IMR-90 (cell line): ENCODE data around the gene CEP128. TPM values are rescaled to one million over a fixed set of nuclear protein-coding genes. Genes with fewer than 3 reads are reported as not detected.

Source experiments
- ATAC-seq: fragments of 200-7000 bp; cut with Tn5 transposase; 2 replicates; pipeline ENCODE4 v1.9.1; 2020; ENCODE audit warnings: low read depth, mild to moderate bottlenecking, moderate library complexity
- BruUV-seq: library from RNA; stranded (reverse); fragments of 400-500 nt; replicated peaks from 2 replicates; lab custom pipeline; 2021; lab: Mats Ljungman, UMichigan
- CTCF ChIA-PET: fragments of 300-600 bp; formaldehyde crosslinking; extraction: SDS; loops from one replicate; lab custom pipeline; 2021; ENCODE audit warnings: antibody characterized with exemption; lab: Yijun Ruan, JAX
- POLR2A ChIA-PET: fragments of 300-600 bp; sonication (Branson Sonifier 250); formaldehyde crosslinking; loops from one replicate; lab custom pipeline; 2022; ENCODE audit warnings: antibody characterized with exemption; ENCODE audit not compliant: unreplicated experiment; lab: Charles Lee
- DNase-seq: peaks from one replicate; pipeline ENCODE4 v3.0.0; 2013
- H2AFZ ChIP-seq: replicated peaks from 2 replicates; pipeline ENCODE3; 2013; ENCODE audit warnings: low read length, mild to moderate bottlenecking; ENCODE audit not compliant: poor library complexity
- H2AK5ac ChIP-seq: 2 replicates; pipeline ENCODE4 v1.6.1; 2013; ENCODE audit warnings: low read depth, low read length, inconsistent platforms
- H2AK9ac ChIP-seq: replicated peaks from 2 replicates; pipeline ENCODE3; 2013; ENCODE audit warnings: mild to moderate bottlenecking, low read depth, low read length, moderate library complexity; ENCODE audit not compliant: poor library complexity
- H2BK120ac ChIP-seq: 2 replicates; pipeline ENCODE4 v1.6.1; 2013; ENCODE audit warnings: low read depth, low read length, inconsistent platforms
- H2BK15ac ChIP-seq: 3 replicates; pipeline ENCODE4 v1.6.1; 2013; ENCODE audit warnings: low read depth, low read length, inconsistent platforms
- H2BK20ac ChIP-seq: 2 replicates; pipeline ENCODE4 v1.6.1; 2013; ENCODE audit warnings: low read depth, mild to moderate bottlenecking, inconsistent platforms, low read length, moderate library complexity
- H2BK5ac ChIP-seq: 2 replicates; pipeline ENCODE4 v1.6.1; 2013; ENCODE audit warnings: mild to moderate bottlenecking, low read depth, low read length, inconsistent platforms; ENCODE audit not compliant: poor library complexity, severe bottlenecking
- H3K14ac ChIP-seq: replicated peaks from 2 replicates; pipeline ENCODE4 v1.6.1; 2013; ENCODE audit warnings: low read depth, low read length, inconsistent platforms
- H3K18ac ChIP-seq: 2 replicates; pipeline ENCODE4 v1.6.1; 2013; ENCODE audit warnings: low read depth, low read length, control low read depth
- H3K23ac ChIP-seq: 2 replicates; pipeline ENCODE4 v1.6.1; 2013; ENCODE audit warnings: low read depth, low read length, inconsistent platforms
- H3K27ac ChIP-seq: 2 replicates; pipeline ENCODE4 v1.5.1; 2013; ENCODE audit warnings: mild to moderate bottlenecking, control low read depth, low read length; ENCODE audit not compliant: insufficient read depth
- H3K27me3 ChIP-seq: 2 replicates; pipeline ENCODE4 v1.6.1; 2013; ENCODE audit warnings: low read length; ENCODE audit not compliant: control insufficient read depth, insufficient read depth
- H3K36me3 ChIP-seq: 2 replicates; pipeline ENCODE4 v1.6.1; 2013; ENCODE audit warnings: low read length, mixed read lengths; ENCODE audit not compliant: control insufficient read depth, insufficient read depth
- H3K4ac ChIP-seq: 2 replicates; pipeline ENCODE4 v1.6.1; 2013; ENCODE audit warnings: low read depth, low read length, inconsistent platforms
- H3K4me1 ChIP-seq: 2 replicates; pipeline ENCODE4 v1.6.1; 2013; ENCODE audit warnings: low read length, mixed read lengths; ENCODE audit not compliant: control insufficient read depth, insufficient read depth
- H3K4me2 ChIP-seq: 2 replicates; pipeline ENCODE4 v1.6.1; 2013; ENCODE audit warnings: low read depth, mild to moderate bottlenecking, control low read depth, low read length, moderate library complexity
- H3K4me3 ChIP-seq: 2 replicates; pipeline ENCODE4 v1.5.1; 2013; ENCODE audit warnings: low read depth, mild to moderate bottlenecking, control low read depth, low read length, moderate library complexity; ENCODE audit not compliant: insufficient read depth
- H3K56ac ChIP-seq: 2 replicates; pipeline ENCODE4 v1.6.1; 2013; ENCODE audit warnings: low read length, inconsistent platforms; ENCODE audit not compliant: insufficient read depth; ENCODE audit errors: extremely low read depth
- H3K79me1 ChIP-seq, 2 experiments: 2 replicates each; pipeline ENCODE4 v1.6.1; 2013; ENCODE audit warnings: low read length in 2 of 2, inconsistent platforms in 1 of 2, low read depth in 1 of 2
- H3K9ac ChIP-seq: 2 replicates; pipeline ENCODE4 v1.6.1; 2013; ENCODE audit warnings: low read depth, low read length, control low read depth
- H3K9me1 ChIP-seq: 2 replicates; pipeline ENCODE4 v1.6.1; 2013; ENCODE audit warnings: low read length, inconsistent platforms; ENCODE audit not compliant: insufficient read depth
- H3K9me3 ChIP-seq: 2 replicates; pipeline ENCODE4 v1.6.1; 2013; ENCODE audit warnings: low read length; ENCODE audit not compliant: control insufficient read depth, insufficient read depth
- H4K20me1 ChIP-seq: 2 replicates; pipeline ENCODE4 v1.6.1; 2013; ENCODE audit warnings: low read length, inconsistent platforms; ENCODE audit not compliant: insufficient read depth
- H4K5ac ChIP-seq: 2 replicates; pipeline ENCODE4 v1.6.1; 2013; ENCODE audit warnings: mild to moderate bottlenecking, low read depth, low read length, control low read depth
- H4K8ac ChIP-seq, 2 experiments: 2 replicates each; pipeline ENCODE4 v1.6.1; 2013; ENCODE audit warnings: low read depth in 2 of 2, low read length in 2 of 2, control low read depth in 1 of 2, inconsistent platforms in 1 of 2
- H4K91ac ChIP-seq: 2 replicates; pipeline ENCODE4 v1.6.1; 2013; ENCODE audit warnings: low read depth, low read length, inconsistent platforms; ENCODE audit not compliant: insufficient read depth
- BHLHE40 ChIP-seq: fragments of 150-350 bp; IDR thresholded peaks from 2 replicates; pipeline ENCODE4 v1.6.1; 2016; ENCODE audit warnings: mild to moderate bottlenecking, low read depth, low read length
- CEBPB ChIP-seq: IDR thresholded peaks from 2 replicates; pipeline ENCODE4 v1.6.1; 2012; ENCODE audit warnings: low read depth, low read length, improper control_type of control experiment
- CHD1 ChIP-seq: IDR thresholded peaks from 2 replicates; pipeline ENCODE4 v1.6.1; 2012; ENCODE audit warnings: low read depth, low read length, improper control_type of control experiment
- FOS ChIP-seq: fragments of 150-350 bp; IDR thresholded peaks from 2 replicates; pipeline ENCODE4 v1.6.1; 2016; ENCODE audit warnings: low read depth, low read length
- MAFK ChIP-seq: IDR thresholded peaks from 2 replicates; pipeline ENCODE4 v1.6.1; 2012; ENCODE audit warnings: low read depth, low read length, improper control_type of control experiment
- MAZ ChIP-seq: IDR thresholded peaks from 2 replicates; pipeline ENCODE4 v1.6.1; 2012; ENCODE audit warnings: low read depth, mild to moderate bottlenecking, low read length, improper control_type of control experiment, moderate library complexity, borderline replicate concordance
- MXI1 ChIP-seq: IDR thresholded peaks from 2 replicates; pipeline ENCODE4 v1.6.1; 2012; ENCODE audit warnings: low read depth, mild to moderate bottlenecking, low read length, moderate library complexity, borderline replicate concordance
- NFE2L2 ChIP-seq: fragments of 150-350 bp; IDR thresholded peaks from 2 replicates; pipeline ENCODE4 v1.6.1; 2016; ENCODE audit warnings: low read depth, mild to moderate bottlenecking, low read length
- POLR2A ChIP-seq: IDR thresholded peaks from 2 replicates; pipeline ENCODE4 v1.6.1; 2012; ENCODE audit warnings: mild to moderate bottlenecking, low read depth, low read length
- RAD21 ChIP-seq: IDR thresholded peaks from 2 replicates; pipeline ENCODE4 v1.6.1; 2012; ENCODE audit warnings: low read length, improper control_type of control experiment
- RCOR1 ChIP-seq: IDR thresholded peaks from 2 replicates; pipeline ENCODE4 v1.6.1; 2012; ENCODE audit warnings: mild to moderate bottlenecking, low read length, improper control_type of control experiment; ENCODE audit not compliant: insufficient replicate concordance
- RFX5 ChIP-seq: IDR thresholded peaks from 2 replicates; pipeline ENCODE4 v1.8.0; 2012; ENCODE audit warnings: low read depth, mild to moderate bottlenecking, low read length, moderate library complexity
- SMC3 ChIP-seq: fragments of 150-350 bp; IDR thresholded peaks from 2 replicates; pipeline ENCODE4 v1.6.1; 2016; ENCODE audit warnings: low read depth, mild to moderate bottlenecking, antibody characterized with exemption, low read length, moderate library complexity
- WGBS, 2 experiments: methylation state at CpG; one replicate each; pipeline versions ENCODE4 v1.1.5 to v1.1.7; 2013; ENCODE audit warnings: missing lambda C conversion rate in 2 of 2; ENCODE audit not compliant: insufficient read length in 1 of 2; ENCODE audit errors: extremely low coverage in 2 of 2; 5-methylcytosine and 5-hydroxymethylcytosine counted together
- dilution Hi-C: fragments of 300-500 bp; cut with HindIII; formaldehyde crosslinking; loops from one replicate; pipeline ENCODE4 v1.14.3; 2018; ENCODE audit warnings: low sequenced_read_pairs; ENCODE audit not compliant: unreplicated experiment
- in situ Hi-C: fragments of 300-500 bp; cut with MboI; formaldehyde crosslinking; loops from 3 replicates; pipeline ENCODE4 v1.14.3; 2019; ENCODE audit warnings: low sequenced_read_pairs, inconsistent platforms, mixed read lengths
- intact Hi-C: fragments of 100-400 bp; cut with micrococcal nuclease; formaldehyde crosslinking; loops from 2 replicates; pipeline ENCODE4 v1.10.0; 2022
- polyA plus RNA-seq, 3 experiments: library from polyadenylated mRNA; depleted of rRNA; stranded (reverse); fragments of >200 nt; gene quantifications; 2 replicates each; pipeline ENCODE4 v1.2.3, GENCODE V29; 2012; ENCODE audit warnings: low replicate concordance in 1 of 3
- total RNA-seq: library from RNA; depleted of rRNA; stranded (reverse); fragments of >200 nt; gene quantifications from 2 replicates; pipeline ENCODE4 v1.2.3, GENCODE V29; 2012
- TF ChIP-seq, protein P1 (sequence below): fragments of 150-350 bp; IDR thresholded peaks from 2 replicates; pipeline ENCODE4 v1.6.1; 2017; ENCODE audit warnings: mild to moderate bottlenecking, antibody characterized with exemption, low read length, low read depth
- TF ChIP-seq, protein P2 (sequence below): conservative IDR thresholded peaks from 2 replicates; pipeline ENCODE4 v1.5.1; 2012; ENCODE audit warnings: mild to moderate bottlenecking, low read depth, low read length, improper control_type of control experiment
- TF ChIP-seq, protein P3 (sequence below): fragments of 150-350 bp; IDR thresholded peaks from 2 replicates; pipeline ENCODE4 v1.6.1; 2016; ENCODE audit warnings: low read depth, mild to moderate bottlenecking, low read length, moderate library complexity, borderline replicate concordance

CEP128 gene
- total and polyA plus RNA-seq, 2 of the 4 experiments (the other 2 are of a cell fraction) = 1.9 to 5.7 TPM

DNA sequence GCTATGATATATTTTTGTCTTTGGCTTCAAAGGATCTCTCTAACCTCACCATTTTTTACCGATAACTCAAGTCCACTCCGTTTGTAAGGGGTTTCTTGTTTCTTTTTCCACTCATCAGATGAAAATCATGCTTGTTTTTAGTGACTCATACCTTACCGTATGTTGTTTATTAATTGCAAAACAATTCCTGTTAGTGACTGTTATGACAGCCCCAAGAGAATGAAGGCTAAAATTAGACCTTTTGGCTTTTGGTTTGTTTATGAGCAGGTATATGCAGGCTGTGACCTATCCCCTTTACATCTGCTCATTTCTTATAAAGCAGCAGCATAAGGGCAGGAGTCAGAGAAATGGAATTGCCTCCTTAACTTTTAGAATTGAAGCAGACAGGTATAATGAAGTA lies 319.8 kb downstream of the CEP128 start:
- Histone ChIP-seq H3K56ac (no peak overlapping the region), H3K9me1 (no peaks in the 10 kb centered on the region), H3K9me3 (no peaks in the 10 kb centered on the region), H3K27ac (peak overlapping the region; percentile 13; the same call in 1 of the 2 replicates), H2AFZ (no peak overlapping the region), H3K23ac (no peak overlapping the region), H2AK9ac (no peak overlapping the region), H3K36me3 (no peaks in the 10 kb centered on the region), H3K4me3 (no peak overlapping the region), H2BK20ac (peak overlapping the region; percentile 36; the same call in 1 of the 2 replicates), H3K4me2 (peak overlapping the region; percentile 29; the same call in 1 of the 2 replicates), H3K9ac (no peak overlapping the region), H4K91ac (no peak overlapping the region), H3K14ac (no peak overlapping the region), H2BK5ac (peak overlapping the region; percentile 78), H2BK120ac (peak overlapping the region; percentile 14; the same call in 1 of the 2 replicates), H2BK15ac (no peak overlapping the region; the same call in 2 of the 3 replicates), H4K5ac (no peak overlapping the region), H3K27me3 (no peaks in the 10 kb centered on the region), H4K8ac (no peak overlapping the region), H2AK5ac (no peak overlapping the region), H3K4me1 (peaks cover 5% of the 10 kb centered on the region), H3K4ac (no peak overlapping the region; the same call in 1 of the 2 replicates), H4K20me1 (no peaks in the 10 kb centered on the region), H3K79me1 (peaks cover 0 to 6% of the 10 kb centered on the region in 2 experiments; a peak in 1 of 4 replicates), H3K18ac (no peak overlapping the region)
- WGBS, 2 experiments = no CpG with 5 or more reads among the region's 3 CpGs
- dilution Hi-C loops (no loop called here), intact Hi-C loops (no loop called here), in situ Hi-C loops (loop anchor here (25.0 kb wide), 1 partner anchor 559 kb away; no protein-coding TSS in a partner anchor)
- DNase-seq (peak; percentile 89), ATAC-seq (peak; percentile 33)
- BruUV-seq = no TSS peak
- POLR2A ChIA-PET = no interaction called here
- TF ChIP-seq BHLHE40 (peak; percentile 61; the same call in 1 of the 2 replicates), NFE2L2 (no peak), RCOR1 (no peak), MAFK (no peak), POLR2A (no peak), MAZ (no peak), CHD1 (no peak), FOS (peak; percentile 97), RFX5 (no peak), MXI1 (no peak), RAD21 (no peak), CEBPB (peak; percentile 94), SMC3 (no peak)
- TF ChIP-seq, protein P1, sequence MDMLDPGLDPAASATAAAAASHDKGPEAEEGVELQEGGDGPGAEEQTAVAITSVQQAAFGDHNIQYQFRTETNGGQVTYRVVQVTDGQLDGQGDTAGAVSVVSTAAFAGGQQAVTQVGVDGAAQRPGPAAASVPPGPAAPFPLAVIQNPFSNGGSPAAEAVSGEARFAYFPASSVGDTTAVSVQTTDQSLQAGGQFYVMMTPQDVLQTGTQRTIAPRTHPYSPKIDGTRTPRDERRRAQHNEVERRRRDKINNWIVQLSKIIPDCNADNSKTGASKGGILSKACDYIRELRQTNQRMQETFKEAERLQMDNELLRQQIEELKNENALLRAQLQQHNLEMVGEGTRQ = no peak
- TF ChIP-seq, protein P2, sequence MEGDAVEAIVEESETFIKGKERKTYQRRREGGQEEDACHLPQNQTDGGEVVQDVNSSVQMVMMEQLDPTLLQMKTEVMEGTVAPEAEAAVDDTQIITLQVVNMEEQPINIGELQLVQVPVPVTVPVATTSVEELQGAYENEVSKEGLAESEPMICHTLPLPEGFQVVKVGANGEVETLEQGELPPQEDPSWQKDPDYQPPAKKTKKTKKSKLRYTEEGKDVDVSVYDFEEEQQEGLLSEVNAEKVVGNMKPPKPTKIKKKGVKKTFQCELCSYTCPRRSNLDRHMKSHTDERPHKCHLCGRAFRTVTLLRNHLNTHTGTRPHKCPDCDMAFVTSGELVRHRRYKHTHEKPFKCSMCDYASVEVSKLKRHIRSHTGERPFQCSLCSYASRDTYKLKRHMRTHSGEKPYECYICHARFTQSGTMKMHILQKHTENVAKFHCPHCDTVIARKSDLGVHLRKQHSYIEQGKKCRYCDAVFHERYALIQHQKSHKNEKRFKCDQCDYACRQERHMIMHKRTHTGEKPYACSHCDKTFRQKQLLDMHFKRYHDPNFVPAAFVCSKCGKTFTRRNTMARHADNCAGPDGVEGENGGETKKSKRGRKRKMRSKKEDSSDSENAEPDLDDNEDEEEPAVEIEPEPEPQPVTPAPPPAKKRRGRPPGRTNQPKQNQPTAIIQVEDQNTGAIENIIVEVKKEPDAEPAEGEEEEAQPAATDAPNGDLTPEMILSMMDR = no peak
- TF ChIP-seq, protein P3, sequence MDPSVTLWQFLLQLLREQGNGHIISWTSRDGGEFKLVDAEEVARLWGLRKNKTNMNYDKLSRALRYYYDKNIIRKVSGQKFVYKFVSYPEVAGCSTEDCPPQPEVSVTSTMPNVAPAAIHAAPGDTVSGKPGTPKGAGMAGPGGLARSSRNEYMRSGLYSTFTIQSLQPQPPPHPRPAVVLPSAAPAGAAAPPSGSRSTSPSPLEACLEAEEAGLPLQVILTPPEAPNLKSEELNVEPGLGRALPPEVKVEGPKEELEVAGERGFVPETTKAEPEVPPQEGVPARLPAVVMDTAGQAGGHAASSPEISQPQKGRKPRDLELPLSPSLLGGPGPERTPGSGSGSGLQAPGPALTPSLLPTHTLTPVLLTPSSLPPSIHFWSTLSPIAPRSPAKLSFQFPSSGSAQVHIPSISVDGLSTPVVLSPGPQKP = no peak
- CTCF ChIA-PET = interaction anchor here (0.6 kb wide), 1 partner anchor 24 kb away, joined by 3 read pairs; no protein-coding TSS in a partner anchor
